ENCODE results near the gene FBLN1. TPM values are rescaled to one million over a fixed set of nuclear protein-coding genes. Genes with fewer than 3 reads are reported as not detected.

FBLN1 gene
- total RNA-seq, 1 donor from 2014 or later: 238 TPM

DNA sequence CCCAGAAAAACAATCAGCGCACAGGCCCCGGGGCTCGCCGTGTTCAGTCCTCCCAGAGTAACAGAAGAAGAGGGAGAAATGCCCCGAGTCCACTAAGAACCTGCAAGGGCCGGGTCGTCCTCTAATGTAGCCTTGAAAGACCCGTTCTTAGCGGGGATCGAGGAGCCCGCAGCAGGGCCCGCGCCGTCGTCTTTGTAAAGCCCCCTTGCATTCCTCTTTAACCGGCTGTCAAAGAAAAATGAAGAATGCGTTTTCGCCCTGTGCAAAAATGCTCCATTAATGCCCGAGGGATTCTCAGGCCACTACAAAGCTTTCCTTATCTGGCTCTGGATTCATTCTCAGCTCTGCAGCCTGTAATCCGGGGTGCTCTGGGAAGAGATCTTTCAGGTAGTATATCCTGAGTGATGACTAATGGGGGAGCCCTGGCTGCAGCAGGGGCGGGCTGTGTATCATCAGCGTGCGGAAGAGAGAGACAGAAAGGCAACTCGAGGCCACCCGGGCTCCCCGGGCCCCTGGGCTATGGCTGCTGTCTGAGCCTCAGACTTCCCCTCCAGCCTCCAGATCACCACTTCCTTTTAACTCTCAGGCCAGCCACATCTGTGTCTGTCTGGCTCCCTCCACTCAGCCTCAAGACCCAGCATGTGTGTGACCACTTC, 78.2 kb downstream of the FBLN1 start:
- DNase-seq (ENCODE audit: low spot score): no peak
- Mint-ChIP-seq H3K27ac (ENCODE audit: unreplicated experiment) (no peak overlapping the region), H3K9me3 (ENCODE audit: unreplicated experiment) (no peaks in the 10 kb centered on the region), H3K27me3 (ENCODE audit: unreplicated experiment) (peaks cover 11% of the 10 kb centered on the region), H3K4me1 (ENCODE audit: unreplicated experiment) (peaks cover 8% of the 10 kb centered on the region), H3K4me3 (ENCODE audit: unreplicated experiment) (no peak overlapping the region), H3K36me3 (ENCODE audit: low read depth, unreplicated experiment) (peaks cover 10% of the 10 kb centered on the region)
- TF ChIP-seq, protein P1, sequence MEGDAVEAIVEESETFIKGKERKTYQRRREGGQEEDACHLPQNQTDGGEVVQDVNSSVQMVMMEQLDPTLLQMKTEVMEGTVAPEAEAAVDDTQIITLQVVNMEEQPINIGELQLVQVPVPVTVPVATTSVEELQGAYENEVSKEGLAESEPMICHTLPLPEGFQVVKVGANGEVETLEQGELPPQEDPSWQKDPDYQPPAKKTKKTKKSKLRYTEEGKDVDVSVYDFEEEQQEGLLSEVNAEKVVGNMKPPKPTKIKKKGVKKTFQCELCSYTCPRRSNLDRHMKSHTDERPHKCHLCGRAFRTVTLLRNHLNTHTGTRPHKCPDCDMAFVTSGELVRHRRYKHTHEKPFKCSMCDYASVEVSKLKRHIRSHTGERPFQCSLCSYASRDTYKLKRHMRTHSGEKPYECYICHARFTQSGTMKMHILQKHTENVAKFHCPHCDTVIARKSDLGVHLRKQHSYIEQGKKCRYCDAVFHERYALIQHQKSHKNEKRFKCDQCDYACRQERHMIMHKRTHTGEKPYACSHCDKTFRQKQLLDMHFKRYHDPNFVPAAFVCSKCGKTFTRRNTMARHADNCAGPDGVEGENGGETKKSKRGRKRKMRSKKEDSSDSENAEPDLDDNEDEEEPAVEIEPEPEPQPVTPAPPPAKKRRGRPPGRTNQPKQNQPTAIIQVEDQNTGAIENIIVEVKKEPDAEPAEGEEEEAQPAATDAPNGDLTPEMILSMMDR (IDR thresholded peaks at IDR 0.05; ENCODE audit: unreplicated experiment): no peak

DNA sequence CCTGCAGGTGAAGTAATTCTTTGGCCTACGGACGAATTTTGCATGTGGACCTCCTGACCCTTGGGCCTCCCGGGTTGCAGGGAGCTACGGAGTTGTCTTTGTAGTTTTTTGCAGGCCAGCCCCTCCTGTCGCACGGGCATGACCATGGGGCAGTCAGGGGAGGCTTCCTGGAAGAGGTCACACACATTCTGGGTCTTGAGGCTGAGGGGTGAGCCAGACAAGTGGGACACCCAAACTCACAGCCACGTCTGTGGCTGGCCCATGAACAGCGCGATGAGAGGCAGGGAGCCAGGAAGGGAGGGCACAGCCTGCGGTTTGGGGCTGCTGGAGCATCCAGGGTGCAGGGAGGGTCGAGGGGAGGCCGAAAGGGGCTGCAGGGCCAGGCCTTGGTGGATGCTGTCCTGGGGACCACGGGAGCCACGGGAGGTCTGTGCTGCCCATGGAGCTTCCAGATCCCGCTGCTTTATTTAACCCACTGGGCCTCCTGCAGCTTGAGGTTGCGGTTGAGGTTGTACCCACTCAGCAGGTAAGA, 78.9 kb downstream of the FBLN1 start:
- Mint-ChIP-seq H3K27me3 (ENCODE audit: unreplicated experiment) (peaks cover 13% of the 10 kb centered on the region), H3K27ac (ENCODE audit: unreplicated experiment) (no peak overlapping the region), H3K9me3 (ENCODE audit: unreplicated experiment) (no peaks in the 10 kb centered on the region), H3K4me1 (ENCODE audit: unreplicated experiment) (peaks cover 8% of the 10 kb centered on the region), H3K4me3 (ENCODE audit: unreplicated experiment) (no peak overlapping the region), H3K36me3 (ENCODE audit: low read depth, unreplicated experiment) (peaks cover 6% of the 10 kb centered on the region)
- DNase-seq (ENCODE audit: low spot score): no peak
- TF ChIP-seq, protein P1 (IDR thresholded peaks at IDR 0.05; ENCODE audit: unreplicated experiment): no peak

DNA sequence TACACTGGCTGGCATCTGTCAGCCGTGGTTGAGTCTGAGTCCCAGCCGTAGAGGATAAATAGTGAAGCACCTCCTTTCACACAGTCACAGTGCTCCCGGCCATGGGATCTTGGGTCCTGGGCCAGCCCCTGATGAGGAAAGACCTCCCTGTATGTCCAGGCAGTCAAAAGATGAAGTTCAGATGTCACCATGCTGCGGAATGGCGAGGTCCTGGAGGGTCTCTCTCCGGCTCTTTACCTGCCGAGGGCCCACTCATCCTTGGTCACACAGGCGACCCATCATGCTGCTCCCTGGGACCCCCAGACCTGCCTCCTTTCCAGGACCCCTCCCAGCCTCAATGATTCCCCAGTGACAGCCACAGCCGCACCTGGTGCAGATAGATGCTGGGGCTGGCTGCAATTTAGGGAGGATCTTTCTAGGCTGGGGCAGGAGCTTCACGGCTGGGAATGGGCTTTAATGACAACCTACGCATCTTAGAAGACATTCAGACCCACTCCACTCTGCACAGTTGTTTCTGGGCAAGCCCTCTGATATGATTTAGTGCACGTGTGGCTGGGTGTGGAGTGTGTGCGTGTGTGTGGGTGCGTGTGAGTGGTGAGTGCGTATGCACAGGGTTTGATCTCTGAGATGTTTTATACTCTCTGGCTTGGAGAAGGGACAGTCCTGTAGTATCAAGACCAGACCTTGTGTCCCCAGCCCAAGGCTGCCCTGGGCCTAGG, 79.7 kb downstream of the FBLN1 start:
- no peak overlapping the region for H3K27ac Mint-ChIP-seq (ENCODE audit: unreplicated experiment)
- peaks cover 8% of the 10 kb centered on the region for H3K4me1 Mint-ChIP-seq (ENCODE audit: unreplicated experiment)
- TF ChIP-seq, protein P1 (IDR thresholded peaks at IDR 0.05; ENCODE audit: unreplicated experiment): no peak
- H3K4me3 Mint-ChIP-seq (ENCODE audit: unreplicated experiment): no peak overlapping the region
- peaks cover 12% of the 10 kb centered on the region for H3K27me3 Mint-ChIP-seq (ENCODE audit: unreplicated experiment)
- H3K36me3 Mint-ChIP-seq (ENCODE audit: low read depth, unreplicated experiment): peaks cover 5% of the 10 kb centered on the region
- H3K9me3 Mint-ChIP-seq (ENCODE audit: unreplicated experiment): no peaks in the 10 kb centered on the region
- DNase-seq (ENCODE audit: low spot score): no peak

DNA sequence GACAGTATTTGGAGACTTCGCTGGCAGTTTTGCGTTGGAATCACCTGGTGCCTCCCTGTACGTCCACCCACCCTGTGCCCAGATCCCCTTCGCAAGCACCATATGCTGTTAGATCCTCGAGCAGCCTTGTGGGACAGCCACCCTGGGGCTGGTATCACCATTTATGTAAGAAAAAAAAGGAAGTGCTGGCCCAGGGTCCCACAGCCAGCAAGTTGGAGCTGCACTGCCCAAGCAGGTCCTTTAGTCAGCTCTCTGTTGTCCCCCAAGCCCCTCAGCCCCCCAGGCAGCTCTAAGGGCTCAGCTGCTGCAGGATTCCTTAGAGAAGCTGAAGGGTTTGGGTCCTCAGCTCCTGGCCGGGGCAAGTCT, 80.3 kb downstream of the FBLN1 start:
- H3K4me1 Mint-ChIP-seq (ENCODE audit: unreplicated experiment): peaks cover 12% of the 10 kb centered on the region

More for the DNA sequence above, 80.3 kb downstream of the FBLN1 start:
- peaks cover 9% of the 10 kb centered on the region for H3K36me3 Mint-ChIP-seq (ENCODE audit: low read depth, unreplicated experiment)
- H3K27me3 Mint-ChIP-seq (ENCODE audit: unreplicated experiment): peaks cover 7% of the 10 kb centered on the region
- TF ChIP-seq, protein P1 (IDR thresholded peaks at IDR 0.05; ENCODE audit: unreplicated experiment): no peak
- no peak for DNase-seq (ENCODE audit: low spot score)
- no peak overlapping the region for H3K4me3 Mint-ChIP-seq (ENCODE audit: unreplicated experiment)
- no peak overlapping the region for H3K27ac Mint-ChIP-seq (ENCODE audit: unreplicated experiment)
- no peaks in the 10 kb centered on the region for H3K9me3 Mint-ChIP-seq (ENCODE audit: unreplicated experiment)

All from endothelial cell (in vitro differentiated cells).